Prostate gland (tissue), 2 donors: ENCODE data around the gene TTC22.

Experiments
- POLR2A ChIP-seq: fragments of 450-650 bp; IDR thresholded peaks from one replicate; pipeline ENCODE4 v1.6.1; 2016; ENCODE audit warnings: antibody characterized with exemption, mild to moderate bottlenecking
- POLR2AphosphoS5 ChIP-seq: sonication (generic); formaldehyde crosslinking; IDR thresholded peaks from one replicate; pipeline ENCODE4 v1.6.1; 2017; ENCODE audit warnings: antibody characterized with exemption
- TF ChIP-seq, protein P1 (sequence below), 4 experiments: fragments of 200-600 bp in 2 of 4; fragments of 450-650 bp in 2 of 4; sonication (generic) in 2 of 4; IDR thresholded peaks; 1 replicate in 3 of 4; 2 replicates in 1 of 4; pipeline ENCODE4 v1.5.1; 2016 to 2019; ENCODE audit warnings: antibody characterized with exemption in 4 of 4, mild to moderate bottlenecking in 2 of 4, moderate library complexity in 2 of 4

- TF ChIP-seq POLR2AphosphoS5 (no peak), POLR2A (no peak)
- TF ChIP-seq, protein P1, sequence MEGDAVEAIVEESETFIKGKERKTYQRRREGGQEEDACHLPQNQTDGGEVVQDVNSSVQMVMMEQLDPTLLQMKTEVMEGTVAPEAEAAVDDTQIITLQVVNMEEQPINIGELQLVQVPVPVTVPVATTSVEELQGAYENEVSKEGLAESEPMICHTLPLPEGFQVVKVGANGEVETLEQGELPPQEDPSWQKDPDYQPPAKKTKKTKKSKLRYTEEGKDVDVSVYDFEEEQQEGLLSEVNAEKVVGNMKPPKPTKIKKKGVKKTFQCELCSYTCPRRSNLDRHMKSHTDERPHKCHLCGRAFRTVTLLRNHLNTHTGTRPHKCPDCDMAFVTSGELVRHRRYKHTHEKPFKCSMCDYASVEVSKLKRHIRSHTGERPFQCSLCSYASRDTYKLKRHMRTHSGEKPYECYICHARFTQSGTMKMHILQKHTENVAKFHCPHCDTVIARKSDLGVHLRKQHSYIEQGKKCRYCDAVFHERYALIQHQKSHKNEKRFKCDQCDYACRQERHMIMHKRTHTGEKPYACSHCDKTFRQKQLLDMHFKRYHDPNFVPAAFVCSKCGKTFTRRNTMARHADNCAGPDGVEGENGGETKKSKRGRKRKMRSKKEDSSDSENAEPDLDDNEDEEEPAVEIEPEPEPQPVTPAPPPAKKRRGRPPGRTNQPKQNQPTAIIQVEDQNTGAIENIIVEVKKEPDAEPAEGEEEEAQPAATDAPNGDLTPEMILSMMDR (IDR thresholded peaks at IDR 0.05): no peak
These were observed 2.8 kb upstream of the TTC22 start for GRCh38 chr1:54803761-54804470.
